Right cardiac atrium (tissue), 5 donors: ENCODE results near the gene RORC. TPM values are rescaled to one million over a fixed set of nuclear protein-coding genes. Genes with fewer than 3 reads are reported as not detected.

Experiments
- ATAC-seq, 2 donors: fragments of 200-7000 bp; cut with Tn5 transposase; one replicate each; pipeline versions ENCODE4 v1.8.0 to v1.9.1; 2020; ENCODE audit warnings: moderate library complexity in 2 of 2, mild to moderate bottlenecking in 1 of 2
- DNase-seq, 3 donors: peaks; one replicate each; pipeline ENCODE4 v3.0.0-alpha.2; 2020
- H3K27ac ChIP-seq: one replicate; pipeline ENCODE4 v1.5.1; 2013; ENCODE audit warnings: mild to moderate bottlenecking, low read length, control low read depth, moderate library complexity
- H3K27me3 ChIP-seq: one replicate; pipeline ENCODE4 v1.6.1; 2013; ENCODE audit not compliant: control insufficient read depth, insufficient read depth
- H3K4me1 ChIP-seq: one replicate; pipeline ENCODE4 v1.6.1; 2013; ENCODE audit warnings: low read length; ENCODE audit not compliant: control insufficient read depth, insufficient read depth
- H3K4me3 ChIP-seq: one replicate; pipeline ENCODE4 v1.5.1; 2013; ENCODE audit warnings: low read length, control low read depth
- H3K9me3 ChIP-seq: one replicate; pipeline ENCODE4 v1.6.1; 2013; ENCODE audit warnings: low read length; ENCODE audit not compliant: control insufficient read depth
- WGBS: extraction: QIAGEN DNeasy Blood & Tissue Kit; methylation state at CpG from one replicate; pipeline ENCODE4 v1.1.7; 2013; 5-methylcytosine and 5-hydroxymethylcytosine counted together
- intact Hi-C, 4 donors: fragments of 100-400 bp; cut with DNase I; formaldehyde crosslinking; loops; one replicate each; pipeline versions ENCODE4 v1.11.0 to v1.14.0; 2022 to 2023
- polyA plus RNA-seq: library from polyadenylated mRNA; stranded (reverse); fragments of 200-250 nt; gene quantifications from one replicate; pipeline ENCODE4 v1.2.3, GENCODE V29; 2013
- total RNA-seq, 4 donors: library from RNA; stranded (reverse); fragmentation: NEBNext Ultra II Directional; extraction: Animal tissue kit (Norgen Biotek cat#: 25700); gene quantifications; one replicate each; pipeline ENCODE4 v1.2.1, GENCODE V29; 2021
- donor health status: healthy with polysubstance abuse.
- donor health status: DM: no; HTN: yes; CAD: no.
- donor health status: DM: no; HTN: no; CAD: no.
- donor health status: DM: no; HTN: yes; CAD: no; lungs with severe emphysema.
- donor health status: DM: yes; HTN: yes; CAD: no.

RORC gene
- total and polyA plus RNA-seq, 5 donors: 1.3 to 8.2 (median 3.3) TPM

- Histone ChIP-seq H3K9me3 (no peaks in the 10 kb centered on the region), H3K4me3 (no peak overlapping the region), H3K4me1 (peaks cover 3% of the 10 kb centered on the region), H3K27me3 (no peaks in the 10 kb centered on the region), H3K27ac (no peak overlapping the region)
- intact Hi-C loops: no loop called here
- ATAC-seq: no peak
- DNase-seq: peak in 1 of 3 donors; percentile 67
- 54% methylated on average over 21 of the region's 21 CpGs for WGBS
Measured at GRCh38 chr1:151825751-151826660, 5.6 kb downstream of the RORC start.

GRCh38 chr1:151825204-151825603, 6.4 kb downstream of the RORC start:
- no peak for ATAC-seq
- Histone ChIP-seq H3K9me3 (no peaks in the 10 kb centered on the region), H3K27me3 (no peaks in the 10 kb centered on the region), H3K27ac (no peak overlapping the region), H3K4me3 (no peak overlapping the region), H3K4me1 (peaks cover 3% of the 10 kb centered on the region)
- intact Hi-C loops: no loop called here
- DNase-seq: peak in 1 of 3 donors; percentile 32
- WGBS: 76% methylated on average over 9 of the region's 9 CpGs

- Histone ChIP-seq H3K9me3 (no peaks in the 10 kb centered on the region), H3K27ac (no peak overlapping the region), H3K4me1 (no peaks in the 10 kb centered on the region), H3K27me3 (no peaks in the 10 kb centered on the region), H3K4me3 (no peak overlapping the region)
- intact Hi-C loops: no loop called here
- DNase-seq (peak in 1 of 3 donors; percentile 42), ATAC-seq (no peak)
- WGBS: 76% methylated on average over 8 of the region's 8 CpGs
Measured at GRCh38 chr1:151823175-151823574, 8.4 kb downstream of the RORC start.

GRCh38 chr1:151822404-151822803, 9.2 kb downstream of the RORC start:
- Histone ChIP-seq H3K4me1 (no peaks in the 10 kb centered on the region), H3K9me3 (no peaks in the 10 kb centered on the region), H3K4me3 (no peak overlapping the region), H3K27me3 (no peaks in the 10 kb centered on the region), H3K27ac (no peak overlapping the region)
- ATAC-seq (no peak), DNase-seq (peak in 1 of 3 donors; percentile 11)
- intact Hi-C loops: no loop called here
- 51% methylated on average over 7 of the region's 7 CpGs for WGBS

GRCh38 chr1:151820940-151821339, 10.7 kb downstream of the RORC start:
- H3K4me1 ChIP-seq: no peaks in the 10 kb centered on the region
- intact Hi-C loops: no loop called here
- WGBS: 10% methylated on average over 2 of the region's 2 CpGs
- DNase-seq: peak in 1 of 3 donors; percentile 51
- no peaks in the 10 kb centered on the region for H3K9me3 ChIP-seq
- no peak overlapping the region for H3K4me3 ChIP-seq
- no peaks in the 10 kb centered on the region for H3K27me3 ChIP-seq
- no peak for ATAC-seq
- H3K27ac ChIP-seq: no peak overlapping the region

GRCh38 chr1:151819976-151820623, 11.5 kb downstream of the RORC start:
- Histone ChIP-seq H3K27ac (no peak overlapping the region), H3K9me3 (no peaks in the 10 kb centered on the region), H3K4me3 (no peak overlapping the region), H3K4me1 (no peaks in the 10 kb centered on the region), H3K27me3 (no peaks in the 10 kb centered on the region)
- DNase-seq (peak in 1 of 3 donors; percentile 21), ATAC-seq (no peak)
- 77% methylated on average over 7 of the region's 7 CpGs for WGBS
- intact Hi-C loops: no loop called here

GRCh38 chr1:151819227-151819835, 12.3 kb downstream of the RORC start:
- WGBS: 89% methylated on average over 12 of the region's 12 CpGs
- H3K4me3 ChIP-seq: no peak overlapping the region
- no peaks in the 10 kb centered on the region for H3K9me3 ChIP-seq
- intact Hi-C loops: no loop called here
- ATAC-seq (no peak), DNase-seq (peak in 1 of 3 donors; percentile 21)
- H3K27ac ChIP-seq: no peak overlapping the region
- no peaks in the 10 kb centered on the region for H3K27me3 ChIP-seq
- no peaks in the 10 kb centered on the region for H3K4me1 ChIP-seq

GRCh38 chr1:151817353-151817730, 14.3 kb downstream of the RORC start:
- 49% methylated on average over 7 of the region's 7 CpGs for WGBS
- no peak overlapping the region for H3K27ac ChIP-seq
- H3K27me3 ChIP-seq: no peaks in the 10 kb centered on the region
- ATAC-seq (no peak), DNase-seq (no peak)
- no peaks in the 10 kb centered on the region for H3K9me3 ChIP-seq
- H3K4me1 ChIP-seq: no peaks in the 10 kb centered on the region
- no peak overlapping the region for H3K4me3 ChIP-seq
- intact Hi-C loops: no loop called here

- DNase-seq: no peak
- WGBS: 81% methylated on average over 26 of the region's 26 CpGs
- H3K27ac ChIP-seq: no peak overlapping the region
- no peak for ATAC-seq
- intact Hi-C loops: no loop called here
- H3K4me3 ChIP-seq: no peak overlapping the region
- no peaks in the 10 kb centered on the region for H3K27me3 ChIP-seq
- no peaks in the 10 kb centered on the region for H3K9me3 ChIP-seq
- H3K4me1 ChIP-seq: no peaks in the 10 kb centered on the region
Measured at GRCh38 chr1:151816548-151817352, 14.9 kb downstream of the RORC start.

GRCh38 chr1:151815716-151816327, 15.8 kb downstream of the RORC start:
- WGBS: 70% methylated on average over 12 of the region's 12 CpGs
- no peaks in the 10 kb centered on the region for H3K27me3 ChIP-seq
- H3K4me3 ChIP-seq: no peak overlapping the region
- ATAC-seq (no peak), DNase-seq (peak in 1 of 3 donors; percentile 70)
- H3K27ac ChIP-seq: no peak overlapping the region
- intact Hi-C loops: no loop called here
- no peaks in the 10 kb centered on the region for H3K9me3 ChIP-seq
- no peaks in the 10 kb centered on the region for H3K4me1 ChIP-seq
